ENCODE results near the gene RALB. TPM values are rescaled to one million over a fixed set of nuclear protein-coding genes. Genes with fewer than 3 reads are reported as not detected.

The RALB gene
- total RNA-seq, 1 experiment from 2014 or later: 17.1 TPM

DNA sequence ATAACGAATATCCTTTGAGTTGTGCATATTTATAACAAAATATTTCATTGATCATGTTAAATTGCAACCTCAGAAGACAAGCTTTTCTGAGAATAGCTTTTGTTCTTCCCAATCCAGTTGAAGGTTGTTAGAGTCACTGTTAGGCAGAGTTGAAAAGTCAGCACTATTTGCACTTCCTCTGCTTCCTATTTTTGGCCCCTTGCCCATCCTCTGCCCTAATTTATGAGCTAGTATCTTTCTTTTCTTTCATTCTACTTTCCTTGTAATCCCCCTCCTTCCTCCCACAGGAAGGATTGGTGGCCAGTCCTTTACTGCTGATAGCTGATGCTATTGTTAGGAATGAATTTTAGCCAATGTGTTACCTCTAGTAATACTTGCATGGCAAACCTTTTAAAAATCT is 4.9 kb downstream of the RALB start:
- no peak for TF ChIP-seq NFATC4 (CRISPR knock-in tag; IDR thresholded peaks at IDR 0.05)
- TF ChIP-seq RELA (CRISPR knock-in tag; IDR thresholded peaks at IDR 0.05; ENCODE audit: borderline replicate concordance): no peak
- TF ChIP-seq MXD4 (CRISPR knock-in tag; IDR thresholded peaks at IDR 0.05; ENCODE audit: borderline replicate concordance): no peak
- no peak for TF ChIP-seq MYBL2 (CRISPR knock-in tag; IDR thresholded peaks at IDR 0.05)
- no peak for TF ChIP-seq USF1 (CRISPR knock-in tag; IDR thresholded peaks at IDR 0.05)
- TF ChIP-seq, protein P1, sequence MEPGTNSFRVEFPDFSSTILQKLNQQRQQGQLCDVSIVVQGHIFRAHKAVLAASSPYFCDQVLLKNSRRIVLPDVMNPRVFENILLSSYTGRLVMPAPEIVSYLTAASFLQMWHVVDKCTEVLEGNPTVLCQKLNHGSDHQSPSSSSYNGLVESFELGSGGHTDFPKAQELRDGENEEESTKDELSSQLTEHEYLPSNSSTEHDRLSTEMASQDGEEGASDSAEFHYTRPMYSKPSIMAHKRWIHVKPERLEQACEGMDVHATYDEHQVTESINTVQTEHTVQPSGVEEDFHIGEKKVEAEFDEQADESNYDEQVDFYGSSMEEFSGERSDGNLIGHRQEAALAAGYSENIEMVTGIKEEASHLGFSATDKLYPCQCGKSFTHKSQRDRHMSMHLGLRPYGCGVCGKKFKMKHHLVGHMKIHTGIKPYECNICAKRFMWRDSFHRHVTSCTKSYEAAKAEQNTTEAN (CRISPR knock-in tag; IDR thresholded peaks at IDR 0.05): no peak
- TF ChIP-seq SMAD4 (CRISPR knock-in tag; IDR thresholded peaks at IDR 0.05): no peak
- TF ChIP-seq TCF7 (CRISPR knock-in tag; IDR thresholded peaks at IDR 0.05; ENCODE audit: low read depth): no peak
- TF ChIP-seq, protein P2, sequence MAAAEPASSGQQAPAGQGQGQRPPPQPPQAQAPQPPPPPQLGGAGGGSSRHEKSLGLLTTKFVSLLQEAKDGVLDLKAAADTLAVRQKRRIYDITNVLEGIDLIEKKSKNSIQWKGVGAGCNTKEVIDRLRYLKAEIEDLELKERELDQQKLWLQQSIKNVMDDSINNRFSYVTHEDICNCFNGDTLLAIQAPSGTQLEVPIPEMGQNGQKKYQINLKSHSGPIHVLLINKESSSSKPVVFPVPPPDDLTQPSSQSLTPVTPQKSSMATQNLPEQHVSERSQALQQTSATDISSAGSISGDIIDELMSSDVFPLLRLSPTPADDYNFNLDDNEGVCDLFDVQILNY (CRISPR knock-in tag; IDR thresholded peaks at IDR 0.05): no peak
- TF ChIP-seq ZNF219 (CRISPR knock-in tag; IDR thresholded peaks at IDR 0.05; ENCODE audit: borderline replicate concordance): no peak
- no peak for TF ChIP-seq E2F1 (CRISPR knock-in tag; IDR thresholded peaks at IDR 0.05)
- TF ChIP-seq ARID4B (CRISPR knock-in tag; IDR thresholded peaks at IDR 0.05; ENCODE audit: borderline replicate concordance): no peak
- ChIA-PET POLR2A (no interaction called here), CTCF (interaction anchor here (1.1 to 2.6 kb wide), 2 partner anchors 26 to 55 kb away, joined by 3 to 11 read pairs; no protein-coding TSS in a partner anchor)
- peaks cover 18% of the 10 kb centered on the region for H3K36me3 Mint-ChIP-seq
- no peak overlapping the region for H3K4me3 Mint-ChIP-seq
- no peak for DNase-seq (ENCODE audit: low spot score)
- H3K4me1 Mint-ChIP-seq: peaks cover 27% of the 10 kb centered on the region
- peaks cover 21% of the 10 kb centered on the region for H3K27me3 Mint-ChIP-seq (ENCODE audit: low read depth)
- H3K9me3 Mint-ChIP-seq: peaks cover 11% of the 10 kb centered on the region
- ATAC-seq: no peak
- no peak overlapping the region for H3K27ac Mint-ChIP-seq

GRCh38 chr2:120258196-120258595 is 5.5 kb downstream of the RALB start:
- H3K36me3 Mint-ChIP-seq: peaks cover 18% of the 10 kb centered on the region
- no peak overlapping the region for H3K27ac Mint-ChIP-seq
- no peak for ATAC-seq
- H3K9me3 Mint-ChIP-seq: peaks cover 11% of the 10 kb centered on the region
- DNase-seq (ENCODE audit: low spot score): no peak
- H3K4me3 Mint-ChIP-seq: no peak overlapping the region
- CTCF ChIA-PET: interaction anchor here (1.1 to 2.6 kb wide), 2 partner anchors 26 to 55 kb away, joined by 3 to 11 read pairs; no protein-coding TSS in a partner anchor
- peaks cover 27% of the 10 kb centered on the region for H3K4me1 Mint-ChIP-seq
- peaks cover 21% of the 10 kb centered on the region for H3K27me3 Mint-ChIP-seq (ENCODE audit: low read depth)
- POLR2A ChIA-PET: no interaction called here
- TF ChIP-seq, protein P3, sequence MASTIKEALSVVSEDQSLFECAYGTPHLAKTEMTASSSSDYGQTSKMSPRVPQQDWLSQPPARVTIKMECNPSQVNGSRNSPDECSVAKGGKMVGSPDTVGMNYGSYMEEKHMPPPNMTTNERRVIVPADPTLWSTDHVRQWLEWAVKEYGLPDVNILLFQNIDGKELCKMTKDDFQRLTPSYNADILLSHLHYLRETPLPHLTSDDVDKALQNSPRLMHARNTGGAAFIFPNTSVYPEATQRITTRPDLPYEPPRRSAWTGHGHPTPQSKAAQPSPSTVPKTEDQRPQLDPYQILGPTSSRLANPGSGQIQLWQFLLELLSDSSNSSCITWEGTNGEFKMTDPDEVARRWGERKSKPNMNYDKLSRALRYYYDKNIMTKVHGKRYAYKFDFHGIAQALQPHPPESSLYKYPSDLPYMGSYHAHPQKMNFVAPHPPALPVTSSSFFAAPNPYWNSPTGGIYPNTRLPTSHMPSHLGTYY (CRISPR knock-in tag; IDR thresholded peaks at IDR 0.05): no peak
- TF ChIP-seq MYBL2 (CRISPR knock-in tag; IDR thresholded peaks at IDR 0.05): no peak
- no peak for TF ChIP-seq ZNF138 (CRISPR knock-in tag; conservative IDR thresholded peaks at IDR 0.05)
- TF ChIP-seq TP53 (CRISPR knock-in tag; IDR thresholded peaks at IDR 0.05): no peak
- TF ChIP-seq USF1 (CRISPR knock-in tag; IDR thresholded peaks at IDR 0.05): no peak
- no peak for TF ChIP-seq FOXP4 (CRISPR knock-in tag; IDR thresholded peaks at IDR 0.05)
- TF ChIP-seq, protein P4, sequence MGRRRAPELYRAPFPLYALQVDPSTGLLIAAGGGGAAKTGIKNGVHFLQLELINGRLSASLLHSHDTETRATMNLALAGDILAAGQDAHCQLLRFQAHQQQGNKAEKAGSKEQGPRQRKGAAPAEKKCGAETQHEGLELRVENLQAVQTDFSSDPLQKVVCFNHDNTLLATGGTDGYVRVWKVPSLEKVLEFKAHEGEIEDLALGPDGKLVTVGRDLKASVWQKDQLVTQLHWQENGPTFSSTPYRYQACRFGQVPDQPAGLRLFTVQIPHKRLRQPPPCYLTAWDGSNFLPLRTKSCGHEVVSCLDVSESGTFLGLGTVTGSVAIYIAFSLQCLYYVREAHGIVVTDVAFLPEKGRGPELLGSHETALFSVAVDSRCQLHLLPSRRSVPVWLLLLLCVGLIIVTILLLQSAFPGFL (CRISPR knock-in tag; IDR thresholded peaks at IDR 0.05; ENCODE audit: borderline replicate concordance): no peak
- TF ChIP-seq E2F1 (CRISPR knock-in tag; IDR thresholded peaks at IDR 0.05): no peak
- no peak for TF ChIP-seq GRHL2 (CRISPR knock-in tag; IDR thresholded peaks at IDR 0.05; ENCODE audit: insufficient replicate concordance, severe bottlenecking)
- no peak for TF ChIP-seq FOXK1 (CRISPR knock-in tag; IDR thresholded peaks at IDR 0.05)
